Measurements from ENCODE around the gene BAIAP2.

- TF ChIP-seq, protein P1, sequence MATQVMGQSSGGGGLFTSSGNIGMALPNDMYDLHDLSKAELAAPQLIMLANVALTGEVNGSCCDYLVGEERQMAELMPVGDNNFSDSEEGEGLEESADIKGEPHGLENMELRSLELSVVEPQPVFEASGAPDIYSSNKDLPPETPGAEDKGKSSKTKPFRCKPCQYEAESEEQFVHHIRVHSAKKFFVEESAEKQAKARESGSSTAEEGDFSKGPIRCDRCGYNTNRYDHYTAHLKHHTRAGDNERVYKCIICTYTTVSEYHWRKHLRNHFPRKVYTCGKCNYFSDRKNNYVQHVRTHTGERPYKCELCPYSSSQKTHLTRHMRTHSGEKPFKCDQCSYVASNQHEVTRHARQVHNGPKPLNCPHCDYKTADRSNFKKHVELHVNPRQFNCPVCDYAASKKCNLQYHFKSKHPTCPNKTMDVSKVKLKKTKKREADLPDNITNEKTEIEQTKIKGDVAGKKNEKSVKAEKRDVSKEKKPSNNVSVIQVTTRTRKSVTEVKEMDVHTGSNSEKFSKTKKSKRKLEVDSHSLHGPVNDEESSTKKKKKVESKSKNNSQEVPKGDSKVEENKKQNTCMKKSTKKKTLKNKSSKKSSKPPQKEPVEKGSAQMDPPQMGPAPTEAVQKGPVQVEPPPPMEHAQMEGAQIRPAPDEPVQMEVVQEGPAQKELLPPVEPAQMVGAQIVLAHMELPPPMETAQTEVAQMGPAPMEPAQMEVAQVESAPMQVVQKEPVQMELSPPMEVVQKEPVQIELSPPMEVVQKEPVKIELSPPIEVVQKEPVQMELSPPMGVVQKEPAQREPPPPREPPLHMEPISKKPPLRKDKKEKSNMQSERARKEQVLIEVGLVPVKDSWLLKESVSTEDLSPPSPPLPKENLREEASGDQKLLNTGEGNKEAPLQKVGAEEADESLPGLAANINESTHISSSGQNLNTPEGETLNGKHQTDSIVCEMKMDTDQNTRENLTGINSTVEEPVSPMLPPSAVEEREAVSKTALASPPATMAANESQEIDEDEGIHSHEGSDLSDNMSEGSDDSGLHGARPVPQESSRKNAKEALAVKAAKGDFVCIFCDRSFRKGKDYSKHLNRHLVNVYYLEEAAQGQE (IDR thresholded peaks at IDR 0.05; ENCODE audit: insufficient read depth in 1 of 2, low read depth in 2 of 2, low read length in 2 of 2) = no peak
- TF ChIP-seq SIN3A (IDR thresholded peaks at IDR 0.05; ENCODE audit: borderline replicate concordance, insufficient read depth, low read length) (no peak), POLR2AphosphoS5 (IDR thresholded peaks at IDR 0.05; ENCODE audit: low read depth, low read length) (no peak)
Measured at GRCh38 chr17:81112450-81112849, 77.5 kb downstream of the BAIAP2 start.

Measured in PFSK-1 (cell line).